Hepatocyte (in vitro differentiated cells): Measurements from ENCODE around the gene OR2A5. TPM values are rescaled to one million over a fixed set of nuclear protein-coding genes. Genes with fewer than 3 reads are reported as not detected.

ENCODE experiments used
- DNase-seq: peaks from one replicate; pipeline ENCODE4 v3.0.0-alpha.2; 2016; ENCODE audit warnings: low spot score
- H2AFZ ChIP-seq: fragments of 200-600 bp; sonication (generic); 2 replicates; pipeline ENCODE4 v1.6.0; 2016; ENCODE audit warnings: antibody characterized with exemption, mild to moderate bottlenecking
- H3K27ac ChIP-seq: fragments of 200-600 bp; sonication (generic); 2 replicates; pipeline ENCODE4 v1.5.1; 2016; ENCODE audit warnings: mild to moderate bottlenecking
- H3K27me3 ChIP-seq: fragments of 200-600 bp; sonication (generic); 2 replicates; pipeline ENCODE4 v1.6.1; 2016
- H3K36me3 ChIP-seq: fragments of 200-600 bp; sonication (generic); replicated peaks from 2 replicates; pipeline ENCODE4 v1.5.1; 2016; ENCODE audit warnings: low read depth; ENCODE audit not compliant: insufficient read depth
- H3K4me1 ChIP-seq: fragments of 200-600 bp; sonication (generic); 2 replicates; pipeline ENCODE4 v1.5.1; 2016; ENCODE audit warnings: mild to moderate bottlenecking, moderate library complexity; ENCODE audit not compliant: insufficient read depth
- H3K4me2 ChIP-seq: fragments of 200-600 bp; sonication (generic); 2 replicates; pipeline ENCODE4 v1.6.0; 2016
- H3K4me3 ChIP-seq: fragments of 200-600 bp; sonication (generic); 2 replicates; pipeline ENCODE4 v1.5.1; 2016; ENCODE audit warnings: mild to moderate bottlenecking
- H3K79me2 ChIP-seq: fragments of 200-600 bp; sonication (generic); 2 replicates; pipeline ENCODE4 v1.6.0; 2017; ENCODE audit warnings: mild to moderate bottlenecking
- H3K9me2 ChIP-seq: fragments of 200-600 bp; sonication (generic); replicated peaks from 2 replicates; pipeline ENCODE4 v1.6.0; 2017; ENCODE audit warnings: mild to moderate bottlenecking; ENCODE audit not compliant: insufficient read depth
- H3K9me3 ChIP-seq: fragments of 200-600 bp; sonication (generic); 2 replicates; pipeline ENCODE4 v1.5.1; 2016; ENCODE audit warnings: low read depth, mild to moderate bottlenecking
- H4K20me1 ChIP-seq: fragments of 200-600 bp; sonication (generic); 2 replicates; pipeline ENCODE4 v1.6.0; 2016; ENCODE audit warnings: mild to moderate bottlenecking; ENCODE audit not compliant: insufficient read depth, poor library complexity, severe bottlenecking
- CTCF ChIP-seq: fragments of 200-600 bp; sonication (generic); IDR thresholded peaks from 2 replicates; pipeline ENCODE4 v1.5.1; 2016; ENCODE audit warnings: antibody characterized with exemption, mild to moderate bottlenecking; ENCODE audit not compliant: poor library complexity
- EZH2 ChIP-seq: fragments of 200-600 bp; sonication (generic); IDR thresholded peaks from 2 replicates; pipeline ENCODE4 v1.6.1; 2016; ENCODE audit warnings: antibody characterized with exemption, mild to moderate bottlenecking, borderline replicate concordance
- EZH2phosphoT487 ChIP-seq: fragments of 200-600 bp; sonication (generic); IDR thresholded peaks from one replicate; pipeline ENCODE4 v1.6.1; 2018; ENCODE audit warnings: antibody characterized with exemption, mild to moderate bottlenecking, low read depth, moderate library complexity; ENCODE audit not compliant: unreplicated experiment, severe bottlenecking
- WGBS: methylation state at CpG from one replicate; pipeline ENCODE4 v1.1.6; 2016; ENCODE audit warnings: low lambda C conversion rate; ENCODE audit errors: missing lambda C conversion rate; 5-methylcytosine and 5-hydroxymethylcytosine counted together
- polyA plus RNA-seq: library from polyadenylated mRNA; unstranded; fragments of >200 nt; fragmentation: Nextera tagmentation; extraction: Ambion mirVana; gene quantifications from 2 replicates; pipeline ENCODE4 v1.2.1, GENCODE V29; 2016
- total RNA-seq: library from RNA; depleted of rRNA; stranded (reverse); fragments of >200 nt; gene quantifications from 2 replicates; pipeline ENCODE4 v1.2.3, GENCODE V29; 2014

The OR2A5 gene
- total and polyA plus RNA-seq, 2 experiments from 2014 or later = 0.10 to 0.77 TPM

GRCh38 chr7:144024213-144024612 is 24.5 kb upstream of the OR2A5 start:
- no peak for DNase-seq
- no peak overlapping the region for H3K27ac ChIP-seq
- no peaks in the 10 kb centered on the region for H3K9me3 ChIP-seq
- no peak overlapping the region for H3K4me3 ChIP-seq
- H3K4me1 ChIP-seq = peaks cover 10% of the 10 kb centered on the region
- no peaks in the 10 kb centered on the region for H4K20me1 ChIP-seq
- WGBS = 91% methylated on average over 3 of the region's 3 CpGs
- no peak overlapping the region for H3K4me2 ChIP-seq
- no peaks in the 10 kb centered on the region for H3K9me2 ChIP-seq
- H3K79me2 ChIP-seq = no peaks in the 10 kb centered on the region
- TF ChIP-seq EZH2phosphoT487 (no peak), CTCF (no peak), EZH2 (no peak)
- H3K27me3 ChIP-seq = no peaks in the 10 kb centered on the region
- no peaks in the 10 kb centered on the region for H3K36me3 ChIP-seq
- H2AFZ ChIP-seq = no peak overlapping the region

- Histone ChIP-seq H4K20me1 (no peaks in the 10 kb centered on the region), H2AFZ (no peak overlapping the region), H3K4me1 (peaks cover 16% of the 10 kb centered on the region), H3K4me3 (no peak overlapping the region), H3K9me2 (no peaks in the 10 kb centered on the region), H3K27ac (no peak overlapping the region), H3K79me2 (no peaks in the 10 kb centered on the region), H3K36me3 (no peaks in the 10 kb centered on the region), H3K9me3 (no peaks in the 10 kb centered on the region), H3K4me2 (no peak overlapping the region), H3K27me3 (no peaks in the 10 kb centered on the region)
- WGBS = 49% methylated on average over 4 of the region's 4 CpGs
- no peak for DNase-seq
- TF ChIP-seq CTCF (no peak), EZH2 (no peak), EZH2phosphoT487 (no peak)
Observed at GRCh38 chr7:144026203-144026883, 22.4 kb upstream of the OR2A5 start.

GRCh38 chr7:144027070-144027469 is 21.7 kb upstream of the OR2A5 start:
- Histone ChIP-seq H3K4me2 (no peak overlapping the region), H3K27me3 (no peaks in the 10 kb centered on the region), H3K27ac (no peak overlapping the region), H3K9me3 (no peaks in the 10 kb centered on the region), H3K9me2 (no peaks in the 10 kb centered on the region), H4K20me1 (no peaks in the 10 kb centered on the region), H3K36me3 (no peaks in the 10 kb centered on the region), H3K79me2 (no peaks in the 10 kb centered on the region), H2AFZ (no peak overlapping the region), H3K4me3 (no peak overlapping the region), H3K4me1 (peaks cover 21% of the 10 kb centered on the region)
- TF ChIP-seq CTCF = peak; percentile 69
- no peak for TF ChIP-seq EZH2
- TF ChIP-seq EZH2phosphoT487 = no peak
- 12% methylated on average over 3 of the region's 3 CpGs for WGBS
- peak; percentile 34 for DNase-seq
